HEK293 (cell line): Measurements from ENCODE around the gene TTLL5.
A peak's percentile ranks its signal among the peaks of the same experiment; 100 is the strongest.

Source experiments
- CTCF ChIA-PET: fragments of 350-600 bp; formaldehyde crosslinking; extraction: SDS; loops from one replicate; lab custom pipeline; 2021; ENCODE audit warnings: antibody characterized with exemption; lab: Yijun Ruan, JAX
- POLR2A ChIA-PET: fragments of 300-600 bp; formaldehyde crosslinking; extraction: SDS; loops from one replicate; lab custom pipeline; 2020; ENCODE audit warnings: antibody characterized with exemption, inconsistent platforms; lab: Yijun Ruan, JAX
- H3K27ac ChIP-seq: fragments of 200-500 bp; sonication (Bioruptor generic); 2 replicates; pipeline ENCODE4 v1.5.1; 2014; ENCODE audit warnings: low read depth, low read length, control low read depth, inconsistent platforms; ENCODE audit errors: extremely low read depth
- H3K36me3 ChIP-seq, 2 experiments: fragments of 200-500 bp in 1 of 2; sonication (Bioruptor generic) in 1 of 2; 1 replicate in 1 of 2; 2 replicates in 1 of 2; pipeline ENCODE4 v1.5.1; 2014 to 2017; ENCODE audit warnings: inconsistent platforms in 2 of 2, low read length in 2 of 2; ENCODE audit not compliant: control insufficient read depth in 2 of 2, insufficient read depth in 1 of 2
- H3K4me1 ChIP-seq: fragments of 200-500 bp; sonication (Bioruptor generic); 2 replicates; pipeline ENCODE4 v1.5.1; 2014; ENCODE audit warnings: mild to moderate bottlenecking, low read length, inconsistent platforms; ENCODE audit not compliant: control insufficient read depth, insufficient read depth
- H3K4me3 ChIP-seq: 2 replicates; pipeline ENCODE4 v1.5.1; 2011; ENCODE audit warnings: low read depth, mild to moderate bottlenecking, control low read depth, low read length, moderate library complexity
- H3K9me3 ChIP-seq: fragments of 200-500 bp; sonication (Bioruptor generic); 2 replicates; pipeline ENCODE4 v1.5.1; 2014; ENCODE audit warnings: low read depth, low read length, inconsistent platforms; ENCODE audit not compliant: control insufficient read depth, insufficient read depth
- CTCF ChIP-seq: fragments of 450-650 bp; formaldehyde crosslinking; IDR thresholded peaks from 2 replicates; pipeline ENCODE4 v1.5.1; 2016; ENCODE audit warnings: missing biosample characterization, missing genetic modification characterization
- GLIS1 ChIP-seq: fragments of 450-650 bp; formaldehyde crosslinking; IDR thresholded peaks from 2 replicates; pipeline ENCODE4 v1.5.1; 2016; ENCODE audit warnings: missing biosample characterization, missing genetic modification characterization
- GLIS2 ChIP-seq: fragments of 450-650 bp; formaldehyde crosslinking; IDR thresholded peaks from 2 replicates; pipeline ENCODE4 v1.5.1; 2016; ENCODE audit warnings: missing biosample characterization, missing genetic modification characterization
- KLF16 ChIP-seq: fragments of 450-650 bp; formaldehyde crosslinking; IDR thresholded peaks from 2 replicates; pipeline ENCODE4 v1.5.1; 2017; ENCODE audit warnings: missing biosample characterization, missing genetic modification characterization
- REPIN1 ChIP-seq: fragments of 450-650 bp; formaldehyde crosslinking; IDR thresholded peaks from 2 replicates; pipeline ENCODE4 v1.5.1; 2017; ENCODE audit warnings: missing biosample characterization, missing genetic modification characterization, low read depth
- TSHZ1 ChIP-seq: fragments of 450-650 bp; formaldehyde crosslinking; IDR thresholded peaks from 2 replicates; pipeline ENCODE4 v1.5.1; 2016; ENCODE audit warnings: missing biosample characterization, missing genetic modification characterization, borderline replicate concordance
- ZBTB1 ChIP-seq: fragments of 450-650 bp; formaldehyde crosslinking; IDR thresholded peaks from 2 replicates; pipeline ENCODE4 v1.5.1; 2016; ENCODE audit warnings: missing biosample characterization, missing genetic modification characterization
- ZBTB8A ChIP-seq: fragments of 450-650 bp; formaldehyde crosslinking; IDR thresholded peaks from 2 replicates; pipeline ENCODE4 v1.5.1; 2016; ENCODE audit warnings: missing biosample characterization, missing genetic modification characterization
- ZFP3 ChIP-seq: fragments of 450-650 bp; formaldehyde crosslinking; IDR thresholded peaks from 2 replicates; pipeline ENCODE4 v1.5.1; 2016; ENCODE audit warnings: low read depth, missing biosample characterization, missing genetic modification characterization
- ZIC2 ChIP-seq: fragments of 450-650 bp; formaldehyde crosslinking; IDR thresholded peaks from 2 replicates; pipeline ENCODE4 v1.5.1; 2016; ENCODE audit warnings: missing biosample characterization, missing genetic modification characterization
- ZNF112 ChIP-seq: fragments of 450-650 bp; formaldehyde crosslinking; IDR thresholded peaks from 2 replicates; pipeline ENCODE4 v1.5.0; 2017; ENCODE audit warnings: missing biosample characterization, missing genetic modification characterization
- ZNF121 ChIP-seq: fragments of 450-650 bp; formaldehyde crosslinking; IDR thresholded peaks from 2 replicates; pipeline ENCODE4 v1.5.1; 2016; ENCODE audit warnings: missing biosample characterization, missing genetic modification characterization
- ZNF146 ChIP-seq: fragments of 450-650 bp; formaldehyde crosslinking; IDR thresholded peaks from 2 replicates; pipeline ENCODE4 v1.5.1; 2016; ENCODE audit warnings: missing biosample characterization, missing genetic modification characterization
- ZNF16 ChIP-seq: fragments of 450-650 bp; formaldehyde crosslinking; IDR thresholded peaks from 2 replicates; pipeline ENCODE4 v1.5.1; 2016; ENCODE audit warnings: low read depth, missing biosample characterization, missing genetic modification characterization
- ZNF214 ChIP-seq: fragments of 450-650 bp; formaldehyde crosslinking; IDR thresholded peaks from 2 replicates; pipeline ENCODE4 v1.5.1; 2017; ENCODE audit warnings: missing biosample characterization, mild to moderate bottlenecking, missing genetic modification characterization, borderline replicate concordance
- ZNF391 ChIP-seq: fragments of 450-650 bp; formaldehyde crosslinking; IDR thresholded peaks from 2 replicates; pipeline ENCODE4 v1.5.1; 2016; ENCODE audit warnings: low read depth, missing biosample characterization, missing genetic modification characterization, borderline replicate concordance
- ZNF404 ChIP-seq: fragments of 450-650 bp; formaldehyde crosslinking; IDR thresholded peaks from 2 replicates; pipeline ENCODE4 v1.5.1; 2017; ENCODE audit warnings: missing biosample characterization, missing genetic modification characterization
- ZNF48 ChIP-seq: fragments of 450-650 bp; formaldehyde crosslinking; IDR thresholded peaks from 2 replicates; pipeline ENCODE4 v1.5.1; 2016; ENCODE audit warnings: missing biosample characterization, missing genetic modification characterization
- ZNF544 ChIP-seq: fragments of 450-650 bp; formaldehyde crosslinking; IDR thresholded peaks from 2 replicates; pipeline ENCODE4 v1.5.0; 2017; ENCODE audit warnings: missing biosample characterization, missing genetic modification characterization
- ZNF549 ChIP-seq: fragments of 450-650 bp; IDR thresholded peaks from 2 replicates; pipeline ENCODE4 v1.5.1; 2018; ENCODE audit warnings: missing biosample characterization, missing genetic modification characterization, mild to moderate bottlenecking, inconsistent platforms, moderate library complexity
- ZNF560 ChIP-seq: fragments of 450-650 bp; formaldehyde crosslinking; IDR thresholded peaks from 2 replicates; pipeline ENCODE4 v1.5.1; 2017; ENCODE audit warnings: missing biosample characterization, missing genetic modification characterization, borderline replicate concordance
- ZNF596 ChIP-seq: fragments of 450-650 bp; IDR thresholded peaks from 2 replicates; pipeline ENCODE4 v1.5.0; 2018; ENCODE audit warnings: missing biosample characterization, mild to moderate bottlenecking, missing genetic modification characterization, moderate library complexity
- ZNF600 ChIP-seq: fragments of 450-650 bp; formaldehyde crosslinking; IDR thresholded peaks from 2 replicates; pipeline ENCODE4 v1.5.1; 2016; ENCODE audit warnings: missing biosample characterization, missing genetic modification characterization
- ZNF623 ChIP-seq: fragments of 450-650 bp; formaldehyde crosslinking; IDR thresholded peaks from 2 replicates; pipeline ENCODE4 v1.5.1; 2016; ENCODE audit warnings: missing biosample characterization, missing genetic modification characterization
- ZNF629 ChIP-seq: fragments of 450-650 bp; formaldehyde crosslinking; IDR thresholded peaks from 2 replicates; pipeline ENCODE4 v1.5.1; 2017; ENCODE audit warnings: missing biosample characterization, missing genetic modification characterization
- ZNF654 ChIP-seq: fragments of 450-650 bp; formaldehyde crosslinking; IDR thresholded peaks from 2 replicates; pipeline ENCODE4 v1.5.1; 2016; ENCODE audit warnings: low read depth, missing biosample characterization, missing genetic modification characterization
- ZNF670 ChIP-seq: fragments of 450-650 bp; formaldehyde crosslinking; IDR thresholded peaks from 2 replicates; pipeline ENCODE4 v1.5.1; 2016; ENCODE audit warnings: missing biosample characterization, missing genetic modification characterization, low read depth
- ZNF677 ChIP-seq: fragments of 450-650 bp; IDR thresholded peaks from 2 replicates; pipeline ENCODE4 v1.5.0; 2018; ENCODE audit warnings: missing biosample characterization, mild to moderate bottlenecking, missing genetic modification characterization, moderate library complexity
- ZNF707 ChIP-seq: fragments of 450-650 bp; formaldehyde crosslinking; IDR thresholded peaks from 2 replicates; pipeline ENCODE4 v1.5.1; 2016; ENCODE audit warnings: missing biosample characterization, missing genetic modification characterization
- ZNF76 ChIP-seq: fragments of 450-650 bp; formaldehyde crosslinking; IDR thresholded peaks from 2 replicates; pipeline ENCODE4; 2016; ENCODE audit warnings: low read depth, missing biosample characterization, missing genetic modification characterization, borderline replicate concordance
- ZNF776 ChIP-seq: fragments of 450-650 bp; formaldehyde crosslinking; IDR thresholded peaks from 2 replicates; pipeline ENCODE4 v1.5.0; 2017; ENCODE audit warnings: missing biosample characterization, missing genetic modification characterization, borderline replicate concordance
- ZNF777 ChIP-seq: fragments of 450-650 bp; formaldehyde crosslinking; IDR thresholded peaks from 2 replicates; pipeline ENCODE4 v1.5.1; 2017; ENCODE audit warnings: missing biosample characterization, missing genetic modification characterization, borderline replicate concordance
- ZNF830 ChIP-seq: fragments of 450-650 bp; IDR thresholded peaks from 2 replicates; pipeline ENCODE4 v1.5.0; 2018; ENCODE audit warnings: missing biosample characterization, missing genetic modification characterization, low read depth, mild to moderate bottlenecking, moderate library complexity

TTLL5 gene

GRCh38 chr14:75978249-75978731, 317.2 kb downstream of the TTLL5 start:
- Histone ChIP-seq H3K9me3 (no peaks in the 10 kb centered on the region), H3K27ac (no peak overlapping the region)

GRCh38 chr14:75979071-75979571, 318.1 kb downstream of the TTLL5 start:
- H3K36me3 ChIP-seq: no peaks in the 10 kb centered on the region
- H3K4me1 ChIP-seq: peaks cover 7% of the 10 kb centered on the region
- POLR2A ChIA-PET: interaction anchor here (0.6 to 2.1 kb wide), 2 partner anchors 270 to 318 kb away, joined by 3 to 6 read pairs; partner anchors contain the start of gene TTLL5
- H3K27ac ChIP-seq: no peak overlapping the region
- CTCF ChIA-PET: interaction anchor here (0.6 to 11.4 kb wide), 24 partner anchors 10 to 545 kb away, joined by 3 to 259 read pairs (median 3); no protein-coding TSS in a partner anchor
- no peaks in the 10 kb centered on the region for H3K9me3 ChIP-seq
- H3K4me3 ChIP-seq: no peak overlapping the region
- TF ChIP-seq ZNF544 (tag by site-specific recombination): no peak
- no peak for TF ChIP-seq ZNF549 (tag by site-specific recombination)
- no peak for TF ChIP-seq ZNF670 (tag by site-specific recombination)
- TF ChIP-seq ZNF146: no peak
- no peak for TF ChIP-seq ZNF830
- peak; percentile 69 for TF ChIP-seq CTCF (tag by site-specific recombination)
- no peak for TF ChIP-seq ZNF677 (tag by site-specific recombination)
- TF ChIP-seq ZNF560 (tag by site-specific recombination): no peak
- no peak for TF ChIP-seq ZNF76 (tag by site-specific recombination)
- no peak for TF ChIP-seq ZNF629
- TF ChIP-seq ZNF596 (tag by site-specific recombination): no peak
- peak; percentile 68 for TF ChIP-seq GLIS1
- no peak for TF ChIP-seq ZFP3
- TF ChIP-seq ZBTB8A (tag by site-specific recombination): no peak
- TF ChIP-seq ZNF214 (tag by site-specific recombination): no peak
- peak; percentile 90 for TF ChIP-seq ZNF623 (tag by site-specific recombination)
- no peak for TF ChIP-seq ZNF121
- TF ChIP-seq ZNF654: peak; percentile 68
- no peak for TF ChIP-seq KLF16 (tag by site-specific recombination)
- no peak for TF ChIP-seq ZNF404
- no peak for TF ChIP-seq ZNF391
- TF ChIP-seq ZBTB1: no peak
- no peak for TF ChIP-seq ZNF707
- peak; percentile 77 for TF ChIP-seq ZIC2
- TF ChIP-seq GLIS2: peak; percentile 46
- TF ChIP-seq ZNF112 (tag by site-specific recombination): no peak
- TF ChIP-seq ZNF777 (tag by site-specific recombination): no peak
- no peak for TF ChIP-seq ZNF16 (tag by site-specific recombination)
- TF ChIP-seq TSHZ1 (tag by site-specific recombination): no peak
- no peak for TF ChIP-seq ZNF48 (tag by site-specific recombination)
- TF ChIP-seq ZNF776 (tag by site-specific recombination): no peak

More at GRCh38 chr14:75978249-75978731, 317.2 kb downstream of the TTLL5 start:
- ChIA-PET POLR2A (no interaction called here), CTCF (interaction anchor here (0.8 to 11.4 kb wide), 7 partner anchors 72 to 276 kb away, joined by 3 to 259 read pairs (median 5); no protein-coding TSS in a partner anchor)
- peak; percentile 44; the same call in 1 of the 2 replicates for TF ChIP-seq ZNF600
- TF ChIP-seq REPIN1: no peak
- no peak for TF ChIP-seq GLIS1
- no peak overlapping the region for H3K4me3 ChIP-seq
- H3K4me1 ChIP-seq: peaks cover 7% of the 10 kb centered on the region
- no peaks in the 10 kb centered on the region for H3K36me3 ChIP-seq
